Prostate gland (tissue), 2 donors: Measurements from ENCODE around the gene ARHGEF12. TPM values are rescaled to one million over a fixed set of nuclear protein-coding genes. Genes with fewer than 3 reads are reported as not detected.

Source experiments
- DNase-seq: peaks from one replicate; pipeline ENCODE4 v3.0.0-alpha.2; 2019; ENCODE audit warnings: low spot score
- H3K27ac ChIP-seq, 2 donors: fragments of 200-600 bp; sonication (generic); 2 replicates each; pipeline ENCODE4 v1.5.1; 2017 to 2019
- H3K27me3 ChIP-seq: fragments of 200-600 bp; sonication (generic); replicated peaks from 2 replicates; pipeline ENCODE4 v1.5.1; 2019; ENCODE audit not compliant: insufficient read depth
- H3K36me3 ChIP-seq, 2 donors: fragments of 200-600 bp; sonication (generic); 1 replicate in 1 of 2; 2 replicates in 1 of 2; pipeline versions ENCODE4 v1.5.1 to v1.8.1; 2017 to 2019
- H3K4me1 ChIP-seq: fragments of 200-600 bp; sonication (generic); replicated peaks from 2 replicates; pipeline ENCODE4 v1.5.1; 2019
- H3K4me3 ChIP-seq, 2 donors: fragments of 200-600 bp; sonication (generic); 2 replicates each; pipeline ENCODE4 v1.5.1; 2017 to 2019
- H3K9me3 ChIP-seq: fragments of 200-600 bp; sonication (generic); 2 replicates; pipeline ENCODE4 v1.5.1; 2017
- CTCF ChIP-seq, 4 experiments: fragments of 200-600 bp in 2 of 4; fragments of 450-650 bp in 2 of 4; sonication (generic) in 2 of 4; IDR thresholded peaks; 1 replicate in 3 of 4; 2 replicates in 1 of 4; pipeline ENCODE4 v1.5.1; 2016 to 2019; ENCODE audit warnings: antibody characterized with exemption in 4 of 4, mild to moderate bottlenecking in 2 of 4, moderate library complexity in 2 of 4
- POLR2A ChIP-seq: fragments of 450-650 bp; IDR thresholded peaks from one replicate; pipeline ENCODE4 v1.6.1; 2016; ENCODE audit warnings: antibody characterized with exemption, mild to moderate bottlenecking
- POLR2AphosphoS5 ChIP-seq: sonication (generic); formaldehyde crosslinking; IDR thresholded peaks from one replicate; pipeline ENCODE4 v1.6.1; 2017; ENCODE audit warnings: antibody characterized with exemption
- WGBS: methylation state at CpG from one replicate; pipeline ENCODE4 v1.1.5; 2018; 5-methylcytosine and 5-hydroxymethylcytosine counted together
- intact Hi-C: fragments of 100-400 bp; cut with DNase I; formaldehyde crosslinking; loops from one replicate; pipeline ENCODE4 v1.14.2; 2022
- total RNA-seq, 2 donors: library from RNA; depleted of rRNA; stranded (reverse); fragments of >200 nt; gene quantifications; one replicate each; pipeline ENCODE4 v1.1.0, GENCODE V29; 2016

ARHGEF12 gene
- total RNA-seq, 2 donors from 2014 or later = 86.2 to 96.5 TPM

- Histone ChIP-seq H3K4me1 (peaks cover 10% of the 10 kb centered on the region), H3K9me3 (no peaks in the 10 kb centered on the region), H3K36me3 (no peaks in the 10 kb centered on the region), H3K4me3 (no peak overlapping the region), H3K27me3 (peaks cover 10% of the 10 kb centered on the region), H3K27ac (no peak overlapping the region)
- WGBS = 86% methylated on average over 4 of the region's 4 CpGs
- no peak for DNase-seq
- TF ChIP-seq POLR2AphosphoS5 = no peak
- TF ChIP-seq POLR2A = no peak
- no peak for TF ChIP-seq CTCF (IDR thresholded peaks at IDR 0.05)
- intact Hi-C loops = no loop called here
These were observed 192.5 kb downstream of the ARHGEF12 start for GRCh38 chr11:120528749-120529148.

GRCh38 chr11:120529214-120529613, 193.0 kb downstream of the ARHGEF12 start:
- H3K27me3 ChIP-seq = peaks cover 10% of the 10 kb centered on the region
- TF ChIP-seq CTCF (IDR thresholded peaks at IDR 0.05) = no peak
- no peak for TF ChIP-seq POLR2AphosphoS5
- TF ChIP-seq POLR2A = no peak
- H3K9me3 ChIP-seq = no peaks in the 10 kb centered on the region
- H3K36me3 ChIP-seq = no peaks in the 10 kb centered on the region
- 90% methylated on average over 7 of the region's 7 CpGs for WGBS
- H3K27ac ChIP-seq = no peak overlapping the region
- intact Hi-C loops = no loop called here
- no peak overlapping the region for H3K4me3 ChIP-seq
- no peak for DNase-seq
- H3K4me1 ChIP-seq = peaks cover 10% of the 10 kb centered on the region

- no peak overlapping the region for H3K4me3 ChIP-seq
- no peak for DNase-seq
- peaks cover 10% of the 10 kb centered on the region for H3K27me3 ChIP-seq
- H3K27ac ChIP-seq = no peak overlapping the region
- no peaks in the 10 kb centered on the region for H3K9me3 ChIP-seq
- no peaks in the 10 kb centered on the region for H3K36me3 ChIP-seq
- TF ChIP-seq POLR2A (no peak), POLR2AphosphoS5 (no peak)
- 79% methylated on average over 6 of the region's 6 CpGs for WGBS
- peaks cover 10% of the 10 kb centered on the region for H3K4me1 ChIP-seq
- intact Hi-C loops = no loop called here
These were observed 193.7 kb downstream of the ARHGEF12 start for GRCh38 chr11:120529911-120530310.

- H3K27ac ChIP-seq = no peak overlapping the region
- TF ChIP-seq POLR2AphosphoS5 = no peak
- TF ChIP-seq POLR2A = no peak
- TF ChIP-seq CTCF (IDR thresholded peaks at IDR 0.05) = no peak
- WGBS = 71% methylated on average over 16 of the region's 16 CpGs
- intact Hi-C loops = no loop called here
- peaks cover 10% of the 10 kb centered on the region for H3K27me3 ChIP-seq
- H3K4me3 ChIP-seq = no peak overlapping the region
- H3K36me3 ChIP-seq = no peaks in the 10 kb centered on the region
- peaks cover 4% of the 10 kb centered on the region for H3K4me1 ChIP-seq
- DNase-seq = no peak
- H3K9me3 ChIP-seq = no peaks in the 10 kb centered on the region
These were observed 196.0 kb downstream of the ARHGEF12 start for GRCh38 chr11:120532082-120532831.

GRCh38 chr11:120532832-120533196, 196.6 kb downstream of the ARHGEF12 start:
- DNase-seq = no peak
- Histone ChIP-seq H3K4me1 (no peaks in the 10 kb centered on the region), H3K36me3 (no peaks in the 10 kb centered on the region), H3K27ac (no peak overlapping the region), H3K9me3 (no peaks in the 10 kb centered on the region), H3K27me3 (peaks cover 6% of the 10 kb centered on the region), H3K4me3 (no peak overlapping the region)
- 38% methylated on average over 5 of the region's 5 CpGs for WGBS
- intact Hi-C loops = no loop called here
- TF ChIP-seq POLR2AphosphoS5 (no peak), POLR2A (no peak), CTCF (IDR thresholded peaks at IDR 0.05) (no peak)
